ENCODE results near the gene FAAP20. TPM values are rescaled to one million over a fixed set of nuclear protein-coding genes. Genes with fewer than 3 reads are reported as not detected.

The FAAP20 gene
- total and polyA plus RNA-seq, 2 experiments from 2014 or later, result 79.1 to 167 TPM

DNA sequence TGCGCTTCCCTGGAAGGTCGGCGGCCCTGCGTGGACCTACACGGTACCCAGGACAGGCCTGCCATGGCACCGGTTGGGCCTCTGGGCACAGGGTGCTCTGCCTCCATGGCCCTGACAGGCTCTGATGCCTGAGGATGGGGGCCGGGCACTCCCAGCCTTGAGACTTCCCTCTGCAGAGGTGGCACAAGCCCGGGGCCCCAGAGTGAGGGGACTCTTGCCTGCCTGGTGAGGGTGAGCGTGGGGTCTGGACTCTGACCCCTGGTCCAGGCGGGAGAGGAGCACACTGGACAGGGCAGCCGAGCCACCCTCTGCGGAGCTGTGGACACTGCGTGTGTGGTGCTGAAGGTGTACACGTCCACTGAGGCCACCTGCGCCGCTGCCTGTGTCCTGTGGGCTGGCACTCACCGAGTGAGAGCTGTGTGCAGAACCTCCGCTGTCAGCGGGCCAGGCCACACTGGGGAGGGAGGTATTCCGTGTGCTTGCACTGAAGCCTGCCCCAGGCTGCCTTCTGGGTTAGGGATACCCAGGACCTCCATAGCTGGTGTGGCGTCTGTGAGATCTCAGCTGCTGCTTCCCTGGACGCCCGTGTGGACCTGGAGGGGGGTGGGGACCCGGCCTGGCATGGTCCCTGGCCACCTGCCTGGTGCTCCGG, 43.9 kb upstream of the FAAP20 start:
- H3K4me1 Mint-ChIP-seq, result peaks cover 56% of the 10 kb centered on the region
- no peak overlapping the region for H3K4me3 ChIP-seq

More for the DNA sequence above, 43.9 kb upstream of the FAAP20 start:
- DNase-seq (ENCODE audit: low spot score) (no peak), ATAC-seq (no peak)
- no peaks in the 10 kb centered on the region for H3K9me2 ChIP-seq (ENCODE audit: insufficient read depth)
- H4K20me1 ChIP-seq (replicated peaks; ENCODE audit: insufficient read depth), result peaks cover 93% of the 10 kb centered on the region
- H3K36me3 Mint-ChIP-seq (ENCODE audit: low read depth), result peaks cover 16% of the 10 kb centered on the region
- peaks cover 100% of the 10 kb centered on the region for H3K79me2 ChIP-seq (replicated peaks; ENCODE audit: insufficient read depth)
- TF ChIP-seq POLR2AphosphoS5 (IDR thresholded peaks at IDR 0.05; ENCODE audit: low read depth), result no peak
- TF ChIP-seq, protein P1, sequence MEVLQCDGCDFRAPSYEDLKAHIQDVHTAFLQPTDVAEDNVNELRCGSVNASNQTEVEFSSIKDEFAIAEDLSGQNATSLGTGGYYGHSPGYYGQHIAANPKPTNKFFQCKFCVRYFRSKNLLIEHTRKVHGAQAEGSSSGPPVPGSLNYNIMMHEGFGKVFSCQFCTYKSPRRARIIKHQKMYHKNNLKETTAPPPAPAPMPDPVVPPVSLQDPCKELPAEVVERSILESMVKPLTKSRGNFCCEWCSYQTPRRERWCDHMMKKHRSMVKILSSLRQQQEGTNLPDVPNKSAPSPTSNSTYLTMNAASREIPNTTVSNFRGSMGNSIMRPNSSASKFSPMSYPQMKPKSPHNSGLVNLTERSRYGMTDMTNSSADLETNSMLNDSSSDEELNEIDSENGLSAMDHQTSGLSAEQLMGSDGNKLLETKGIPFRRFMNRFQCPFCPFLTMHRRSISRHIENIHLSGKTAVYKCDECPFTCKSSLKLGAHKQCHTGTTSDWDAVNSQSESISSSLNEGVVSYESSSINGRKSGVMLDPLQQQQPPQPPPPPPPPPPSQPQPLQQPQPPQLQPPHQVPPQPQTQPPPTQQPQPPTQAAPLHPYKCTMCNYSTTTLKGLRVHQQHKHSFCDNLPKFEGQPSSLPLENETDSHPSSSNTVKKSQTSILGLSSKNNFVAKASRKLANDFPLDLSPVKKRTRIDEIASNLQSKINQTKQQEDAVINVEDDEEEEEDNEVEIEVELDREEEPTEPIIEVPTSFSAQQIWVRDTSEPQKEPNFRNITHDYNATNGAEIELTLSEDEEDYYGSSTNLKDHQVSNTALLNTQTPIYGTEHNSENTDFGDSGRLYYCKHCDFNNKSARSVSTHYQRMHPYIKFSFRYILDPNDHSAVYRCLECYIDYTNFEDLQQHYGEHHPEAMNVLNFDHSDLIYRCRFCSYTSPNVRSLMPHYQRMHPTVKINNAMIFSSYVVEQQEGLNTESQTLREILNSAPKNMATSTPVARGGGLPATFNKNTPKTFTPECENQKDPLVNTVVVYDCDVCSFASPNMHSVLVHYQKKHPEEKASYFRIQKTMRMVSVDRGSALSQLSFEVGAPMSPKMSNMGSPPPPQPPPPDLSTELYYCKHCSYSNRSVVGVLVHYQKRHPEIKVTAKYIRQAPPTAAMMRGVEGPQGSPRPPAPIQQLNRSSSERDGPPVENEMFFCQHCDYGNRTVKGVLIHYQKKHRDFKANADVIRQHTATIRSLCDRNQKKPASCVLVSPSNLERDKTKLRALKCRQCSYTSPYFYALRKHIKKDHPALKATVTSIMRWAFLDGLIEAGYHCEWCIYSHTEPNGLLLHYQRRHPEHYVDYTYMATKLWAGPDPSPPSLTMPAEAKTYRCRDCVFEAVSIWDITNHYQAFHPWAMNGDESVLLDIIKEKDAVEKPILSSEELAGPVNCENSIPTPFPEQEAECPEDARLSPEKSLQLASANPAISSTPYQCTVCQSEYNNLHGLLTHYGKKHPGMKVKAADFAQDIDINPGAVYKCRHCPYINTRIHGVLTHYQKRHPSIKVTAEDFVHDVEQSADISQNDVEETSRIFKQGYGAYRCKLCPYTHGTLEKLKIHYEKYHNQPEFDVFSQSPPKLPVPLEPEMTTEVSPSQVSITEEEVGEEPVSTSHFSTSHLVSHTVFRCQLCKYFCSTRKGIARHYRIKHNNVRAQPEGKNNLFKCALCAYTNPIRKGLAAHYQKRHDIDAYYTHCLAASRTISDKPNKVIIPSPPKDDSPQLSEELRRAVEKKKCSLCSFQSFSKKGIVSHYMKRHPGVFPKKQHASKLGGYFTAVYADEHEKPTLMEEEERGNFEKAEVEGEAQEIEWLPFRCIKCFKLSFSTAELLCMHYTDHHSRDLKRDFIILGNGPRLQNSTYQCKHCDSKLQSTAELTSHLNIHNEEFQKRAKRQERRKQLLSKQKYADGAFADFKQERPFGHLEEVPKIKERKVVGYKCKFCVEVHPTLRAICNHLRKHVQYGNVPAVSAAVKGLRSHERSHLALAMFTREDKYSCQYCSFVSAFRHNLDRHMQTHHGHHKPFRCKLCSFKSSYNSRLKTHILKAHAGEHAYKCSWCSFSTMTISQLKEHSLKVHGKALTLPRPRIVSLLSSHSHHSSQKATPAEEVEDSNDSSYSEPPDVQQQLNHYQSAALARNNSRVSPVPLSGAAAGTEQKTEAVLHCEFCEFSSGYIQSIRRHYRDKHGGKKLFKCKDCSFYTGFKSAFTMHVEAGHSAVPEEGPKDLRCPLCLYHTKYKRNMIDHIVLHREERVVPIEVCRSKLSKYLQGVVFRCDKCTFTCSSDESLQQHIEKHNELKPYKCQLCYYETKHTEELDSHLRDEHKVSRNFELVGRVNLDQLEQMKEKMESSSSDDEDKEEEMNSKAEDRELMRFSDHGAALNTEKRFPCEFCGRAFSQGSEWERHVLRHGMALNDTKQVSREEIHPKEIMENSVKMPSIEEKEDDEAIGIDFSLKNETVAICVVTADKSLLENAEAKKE (CRISPR knock-in tag; IDR thresholded peaks at IDR 0.05), result no peak
- no peak for TF ChIP-seq JUNB (IDR thresholded peaks at IDR 0.05; ENCODE audit: unreplicated experiment)
- TF ChIP-seq, protein P2, sequence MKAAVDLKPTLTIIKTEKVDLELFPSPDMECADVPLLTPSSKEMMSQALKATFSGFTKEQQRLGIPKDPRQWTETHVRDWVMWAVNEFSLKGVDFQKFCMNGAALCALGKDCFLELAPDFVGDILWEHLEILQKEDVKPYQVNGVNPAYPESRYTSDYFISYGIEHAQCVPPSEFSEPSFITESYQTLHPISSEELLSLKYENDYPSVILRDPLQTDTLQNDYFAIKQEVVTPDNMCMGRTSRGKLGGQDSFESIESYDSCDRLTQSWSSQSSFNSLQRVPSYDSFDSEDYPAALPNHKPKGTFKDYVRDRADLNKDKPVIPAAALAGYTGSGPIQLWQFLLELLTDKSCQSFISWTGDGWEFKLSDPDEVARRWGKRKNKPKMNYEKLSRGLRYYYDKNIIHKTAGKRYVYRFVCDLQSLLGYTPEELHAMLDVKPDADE (IDR thresholded peaks at IDR 0.05), result no peak
- TF ChIP-seq, protein P3, sequence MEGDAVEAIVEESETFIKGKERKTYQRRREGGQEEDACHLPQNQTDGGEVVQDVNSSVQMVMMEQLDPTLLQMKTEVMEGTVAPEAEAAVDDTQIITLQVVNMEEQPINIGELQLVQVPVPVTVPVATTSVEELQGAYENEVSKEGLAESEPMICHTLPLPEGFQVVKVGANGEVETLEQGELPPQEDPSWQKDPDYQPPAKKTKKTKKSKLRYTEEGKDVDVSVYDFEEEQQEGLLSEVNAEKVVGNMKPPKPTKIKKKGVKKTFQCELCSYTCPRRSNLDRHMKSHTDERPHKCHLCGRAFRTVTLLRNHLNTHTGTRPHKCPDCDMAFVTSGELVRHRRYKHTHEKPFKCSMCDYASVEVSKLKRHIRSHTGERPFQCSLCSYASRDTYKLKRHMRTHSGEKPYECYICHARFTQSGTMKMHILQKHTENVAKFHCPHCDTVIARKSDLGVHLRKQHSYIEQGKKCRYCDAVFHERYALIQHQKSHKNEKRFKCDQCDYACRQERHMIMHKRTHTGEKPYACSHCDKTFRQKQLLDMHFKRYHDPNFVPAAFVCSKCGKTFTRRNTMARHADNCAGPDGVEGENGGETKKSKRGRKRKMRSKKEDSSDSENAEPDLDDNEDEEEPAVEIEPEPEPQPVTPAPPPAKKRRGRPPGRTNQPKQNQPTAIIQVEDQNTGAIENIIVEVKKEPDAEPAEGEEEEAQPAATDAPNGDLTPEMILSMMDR (conservative IDR thresholded peaks at IDR 0.05; ENCODE audit: low read depth in 2 of 2), result no peak
- TF ChIP-seq STAT1 (IDR thresholded peaks at IDR 0.05; ENCODE audit: unreplicated experiment), result no peak
- TF ChIP-seq ZNF331 (CRISPR knock-in tag; IDR thresholded peaks at IDR 0.05; ENCODE audit: low read depth), result no peak
- no peak for TF ChIP-seq ZNF114 (CRISPR knock-in tag; IDR thresholded peaks at IDR 0.05)
- TF ChIP-seq NANOG (IDR thresholded peaks at IDR 0.05; ENCODE audit: borderline replicate concordance), result no peak
- no peak for TF ChIP-seq CREB1 (CRISPR knock-in tag; IDR thresholded peaks at IDR 0.05; ENCODE audit: low read depth)
- no peak for TF ChIP-seq EZH2phosphoT487 (IDR thresholded peaks at IDR 0.05; ENCODE audit: unreplicated experiment)
- TF ChIP-seq EZH2 (IDR thresholded peaks at IDR 0.05; ENCODE audit: low read depth, unreplicated experiment), result no peak
- TF ChIP-seq, protein P4, sequence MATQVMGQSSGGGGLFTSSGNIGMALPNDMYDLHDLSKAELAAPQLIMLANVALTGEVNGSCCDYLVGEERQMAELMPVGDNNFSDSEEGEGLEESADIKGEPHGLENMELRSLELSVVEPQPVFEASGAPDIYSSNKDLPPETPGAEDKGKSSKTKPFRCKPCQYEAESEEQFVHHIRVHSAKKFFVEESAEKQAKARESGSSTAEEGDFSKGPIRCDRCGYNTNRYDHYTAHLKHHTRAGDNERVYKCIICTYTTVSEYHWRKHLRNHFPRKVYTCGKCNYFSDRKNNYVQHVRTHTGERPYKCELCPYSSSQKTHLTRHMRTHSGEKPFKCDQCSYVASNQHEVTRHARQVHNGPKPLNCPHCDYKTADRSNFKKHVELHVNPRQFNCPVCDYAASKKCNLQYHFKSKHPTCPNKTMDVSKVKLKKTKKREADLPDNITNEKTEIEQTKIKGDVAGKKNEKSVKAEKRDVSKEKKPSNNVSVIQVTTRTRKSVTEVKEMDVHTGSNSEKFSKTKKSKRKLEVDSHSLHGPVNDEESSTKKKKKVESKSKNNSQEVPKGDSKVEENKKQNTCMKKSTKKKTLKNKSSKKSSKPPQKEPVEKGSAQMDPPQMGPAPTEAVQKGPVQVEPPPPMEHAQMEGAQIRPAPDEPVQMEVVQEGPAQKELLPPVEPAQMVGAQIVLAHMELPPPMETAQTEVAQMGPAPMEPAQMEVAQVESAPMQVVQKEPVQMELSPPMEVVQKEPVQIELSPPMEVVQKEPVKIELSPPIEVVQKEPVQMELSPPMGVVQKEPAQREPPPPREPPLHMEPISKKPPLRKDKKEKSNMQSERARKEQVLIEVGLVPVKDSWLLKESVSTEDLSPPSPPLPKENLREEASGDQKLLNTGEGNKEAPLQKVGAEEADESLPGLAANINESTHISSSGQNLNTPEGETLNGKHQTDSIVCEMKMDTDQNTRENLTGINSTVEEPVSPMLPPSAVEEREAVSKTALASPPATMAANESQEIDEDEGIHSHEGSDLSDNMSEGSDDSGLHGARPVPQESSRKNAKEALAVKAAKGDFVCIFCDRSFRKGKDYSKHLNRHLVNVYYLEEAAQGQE (IDR thresholded peaks at IDR 0.05; ENCODE audit: unreplicated experiment), result no peak
- no peaks in the 10 kb centered on the region; the same call in 1 of the 2 replicates for H3K36me3 ChIP-seq (ENCODE audit: insufficient read depth)
- peaks cover 13% of the 10 kb centered on the region; the same call in 1 of the 2 replicates for H3K4me1 ChIP-seq (ENCODE audit: insufficient read depth)
- H2AFZ ChIP-seq, result no peak overlapping the region
- H3K27ac ChIP-seq (ENCODE audit: low read depth), result no peak overlapping the region
- no peak overlapping the region for H3K4me2 ChIP-seq
- peaks cover 11% of the 10 kb centered on the region for H3K27me3 Mint-ChIP-seq (ENCODE audit: insufficient read depth, low read depth, poor library complexity)
- no peaks in the 10 kb centered on the region; the same call in 2 of the 3 replicates for H3K9me3 Mint-ChIP-seq
- peaks cover 6% of the 10 kb centered on the region for H3F3A ChIP-seq (replicated peaks; ENCODE audit: low read depth)
- H3K27me3 ChIP-seq (ENCODE audit: insufficient read depth), result no peaks in the 10 kb centered on the region
- H3K4me3 Mint-ChIP-seq, result no peak overlapping the region
- H3K27ac Mint-ChIP-seq, result no peak overlapping the region
